Pulmonary artery endothelial cell (primary cell): ENCODE results near the gene SLC9A8. TPM values are rescaled to one million over a fixed set of nuclear protein-coding genes. Genes with fewer than 3 reads are reported as not detected.

Experiments
- DNase-seq: peaks from one replicate; pipeline ENCODE4 v3.0.0-alpha.2; 2011; ENCODE audit warnings: low read depth, low spot score
- total RNA-seq: library from RNA; depleted of rRNA; stranded (reverse); fragments of >200 nt; gene quantifications from 2 replicates; pipeline ENCODE4 v1.2.3, GENCODE V29; 2014

SLC9A8 gene
- total RNA-seq, 1 donor from 2014 or later, result 6.2 TPM

GRCh38 chr20:49813305-49813974 lies 812 bp downstream of the SLC9A8 start:
- DNase-seq, result no peak

GRCh38 chr20:49814057-49814694 lies 1.5 kb downstream of the SLC9A8 start:
- DNase-seq, result no peak

GRCh38 chr20:49818816-49819215 lies 6.2 kb downstream of the SLC9A8 start:
- no peak for DNase-seq

GRCh38 chr20:49819702-49820101 lies 7.1 kb downstream of the SLC9A8 start:
- no peak for DNase-seq

GRCh38 chr20:49821381-49821780 lies 8.8 kb downstream of the SLC9A8 start:
- DNase-seq, result no peak

GRCh38 chr20:49821870-49822331 lies 9.3 kb downstream of the SLC9A8 start:
- DNase-seq, result no peak

- DNase-seq, result no peak
Measured at GRCh38 chr20:49823152-49823847, 10.7 kb downstream of the SLC9A8 start.

- no peak for DNase-seq
Measured at GRCh38 chr20:49824206-49824605, 11.6 kb downstream of the SLC9A8 start.

GRCh38 chr20:49825521-49826033 lies 12.9 kb downstream of the SLC9A8 start:
- no peak for DNase-seq

- DNase-seq, result no peak
Measured at GRCh38 chr20:49831022-49831769, 18.6 kb downstream of the SLC9A8 start.

- no peak for DNase-seq
Measured at GRCh38 chr20:49831770-49832631, 19.4 kb downstream of the SLC9A8 start.

GRCh38 chr20:49832632-49833327 lies 20.2 kb downstream of the SLC9A8 start:
- no peak for DNase-seq

- no peak for DNase-seq
Measured at GRCh38 chr20:49833483-49833882, 20.9 kb downstream of the SLC9A8 start.

- DNase-seq, result no peak
Measured at GRCh38 chr20:49835031-49835430, 22.4 kb downstream of the SLC9A8 start.

- no peak for DNase-seq
Measured at GRCh38 chr20:49838546-49838945, 25.9 kb downstream of the SLC9A8 start.

GRCh38 chr20:49843139-49843538 lies 30.5 kb downstream of the SLC9A8 start:
- DNase-seq, result no peak

GRCh38 chr20:49843770-49844380 lies 31.2 kb downstream of the SLC9A8 start:
- DNase-seq, result no peak

- no peak for DNase-seq
Measured at GRCh38 chr20:49845060-49845459, 32.4 kb downstream of the SLC9A8 start.

- DNase-seq, result peak; percentile 10
Measured at GRCh38 chr20:49846206-49846807, 33.7 kb downstream of the SLC9A8 start.
